Kidney capillary endothelial cell (primary cell): Measurements from ENCODE around the gene CYP27B1.
A peak's percentile ranks its signal among the peaks of the same experiment; 100 is the strongest.

Experiments used
- DNase-seq: peaks from one replicate; pipeline ENCODE4 v3.0.0-alpha.2; 2018; ENCODE audit warnings: low spot score

The CYP27B1 gene

GRCh38 chr12:57751788-57752667, 14.8 kb downstream of the CYP27B1 start, which contains the start of gene CDK4:
Gene CDK4, minus strand, starts transcription at chr12:57752310. Its CDS starts 593 bp downstream, at chr12:57751717.
- DNase-seq: peak; percentile 99

GRCh38 chr12:57751432-57751787, 15.5 kb downstream of the CYP27B1 start:
- DNase-seq: no peak

GRCh38 chr12:57750561-57751431, 16.1 kb downstream of the CYP27B1 start:
- DNase-seq: no peak

- DNase-seq: no peak
Measured at GRCh38 chr12:57749061-57749460, 17.8 kb downstream of the CYP27B1 start.

GRCh38 chr12:57746025-57746424, 20.9 kb downstream of the CYP27B1 start:
- DNase-seq: no peak

- no peak for DNase-seq
Measured at GRCh38 chr12:57745485-57745881, 21.4 kb downstream of the CYP27B1 start.

- peak; percentile 98 for DNase-seq
Measured at GRCh38 chr12:57744777-57745484, 21.9 kb downstream of the CYP27B1 start, which contains the start of gene TSPAN31. Gene TSPAN31, plus strand, starts transcription at chr12:57745039. Its CDS starts 116 bp downstream, at chr12:57745155.

- no peak for DNase-seq
Measured at GRCh38 chr12:57744194-57744776, 22.6 kb downstream of the CYP27B1 start.

GRCh38 chr12:57743769-57744168, 23.1 kb downstream of the CYP27B1 start:
- no peak for DNase-seq

GRCh38 chr12:57741844-57742738, 24.8 kb downstream of the CYP27B1 start:
- DNase-seq: no peak

GRCh38 chr12:57741413-57741789, 25.5 kb downstream of the CYP27B1 start:
- no peak for DNase-seq

GRCh38 chr12:57740656-57741412, 26.0 kb downstream of the CYP27B1 start:
- DNase-seq: peak; percentile 36

- no peak for DNase-seq
Measured at GRCh38 chr12:57739914-57740538, 26.9 kb downstream of the CYP27B1 start.

- DNase-seq: no peak
Measured at GRCh38 chr12:57739387-57739786, 27.5 kb downstream of the CYP27B1 start.

- DNase-seq: no peak
Measured at GRCh38 chr12:57738661-57739237, 28.1 kb downstream of the CYP27B1 start, which contains the start of gene AGAP2. Gene AGAP2, minus strand, starts transcription at chr12:57738742. Its CDS starts 496 bp downstream, at chr12:57738246.

- DNase-seq: no peak
Measured at GRCh38 chr12:57737467-57738460, 29.1 kb downstream of the CYP27B1 start.

- no peak for DNase-seq
Measured at GRCh38 chr12:57736741-57737466, 30.0 kb downstream of the CYP27B1 start.
